ACC112 (cell line): ENCODE results near the gene E2F6.

Source experiments
- H2AFZ ChIP-seq: fragments of 200-600 bp; sonication (generic); one replicate; pipeline ENCODE4 v1.6.0; 2017; ENCODE audit warnings: antibody characterized with exemption, low read length; ENCODE audit not compliant: unreplicated experiment
- H3K27ac ChIP-seq: fragments of 200-600 bp; sonication (generic); 2 replicates; pipeline ENCODE4 v1.5.1; 2014; ENCODE audit warnings: low read depth, mild to moderate bottlenecking, antibody characterized with exemption, low read length, moderate library complexity
- H3K27me3 ChIP-seq: fragments of 200-600 bp; sonication (generic); 2 replicates; pipeline ENCODE4 v1.6.1; 2014; ENCODE audit warnings: mild to moderate bottlenecking, antibody characterized with exemption, low read length, moderate library complexity, mixed read lengths; ENCODE audit not compliant: insufficient read depth
- H3K36me3 ChIP-seq: fragments of 200-600 bp; sonication (generic); 2 replicates; pipeline ENCODE4 v1.6.1; 2016; ENCODE audit warnings: mild to moderate bottlenecking, antibody characterized with exemption, low read length, moderate library complexity, mixed read lengths; ENCODE audit not compliant: insufficient read depth
- H3K4me1 ChIP-seq: fragments of 200-600 bp; sonication (generic); one replicate; pipeline ENCODE4 v1.6.1; 2016; ENCODE audit warnings: low read length, mixed read lengths; ENCODE audit not compliant: insufficient read depth, unreplicated experiment, control insufficient read depth
- H3K4me3 ChIP-seq: fragments of 200-600 bp; sonication (generic); 2 replicates; pipeline ENCODE4 v1.5.1; 2014; ENCODE audit warnings: mild to moderate bottlenecking, low read depth, low read length
- H3K79me2 ChIP-seq: fragments of 200-600 bp; sonication (generic); one replicate; pipeline ENCODE4 v1.6.0; 2016; ENCODE audit warnings: low read length; ENCODE audit not compliant: control insufficient read depth, unreplicated experiment, insufficient read depth

The E2F6 gene

GRCh38 chr2:11430729-11431128 lies 35.2 kb downstream of the E2F6 start:
- Histone ChIP-seq H3K4me1 (no peaks in the 10 kb centered on the region), H3K4me3 (no peak overlapping the region), H3K27me3 (no peaks in the 10 kb centered on the region), H3K27ac (no peak overlapping the region), H3K36me3 (no peaks in the 10 kb centered on the region), H3K79me2 (no peaks in the 10 kb centered on the region), H2AFZ (no peak overlapping the region)

DNA sequence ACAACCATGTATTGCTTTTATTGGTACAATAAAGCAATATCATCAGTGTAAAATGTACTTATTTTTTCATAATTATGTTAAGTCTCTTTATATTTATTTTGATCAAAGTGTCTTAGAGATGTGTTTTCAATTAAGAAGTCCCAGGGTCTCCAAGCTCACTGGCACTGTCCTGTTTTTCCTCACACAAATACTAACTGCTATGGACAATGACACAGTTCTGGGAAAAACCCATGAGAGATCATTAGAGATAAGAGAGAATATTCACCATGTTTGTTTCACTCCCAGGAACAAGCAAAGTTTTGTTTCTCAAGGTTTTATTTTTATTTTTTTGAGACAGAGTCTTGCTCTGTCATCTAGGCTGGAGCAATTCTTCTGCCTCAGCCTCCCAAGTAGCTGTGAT lies 38.7 kb downstream of the E2F6 start:
- no peak overlapping the region for H3K4me3 ChIP-seq
- H3K36me3 ChIP-seq: no peaks in the 10 kb centered on the region
- no peak overlapping the region for H2AFZ ChIP-seq
- no peak overlapping the region for H3K27ac ChIP-seq
- H3K4me1 ChIP-seq: no peaks in the 10 kb centered on the region
- H3K27me3 ChIP-seq: no peaks in the 10 kb centered on the region
- no peaks in the 10 kb centered on the region for H3K79me2 ChIP-seq

DNA sequence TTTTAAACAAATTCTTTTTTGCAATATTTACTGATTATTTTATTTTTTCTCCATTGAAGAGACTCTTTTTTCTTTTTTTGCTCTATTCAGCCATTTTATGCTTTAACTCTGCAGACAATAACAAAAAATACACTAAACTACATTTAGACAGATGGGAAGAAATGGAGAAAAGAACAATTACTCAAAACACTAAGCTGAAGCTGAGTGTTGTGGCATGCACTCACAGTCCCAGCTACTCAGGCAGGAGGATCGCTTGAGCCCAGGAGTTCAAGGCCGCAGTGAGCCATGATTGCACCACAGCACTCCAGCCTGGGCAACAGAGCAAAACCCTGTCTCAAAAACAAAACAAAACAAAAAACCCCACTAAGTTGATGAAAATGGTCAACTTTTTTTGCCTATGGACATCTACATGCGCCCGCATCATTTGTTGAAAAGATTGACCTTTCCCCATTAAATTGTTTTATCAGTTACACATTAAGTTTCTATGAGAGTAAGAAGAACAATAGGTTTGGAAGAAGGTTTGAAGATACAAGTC lies 43.0 kb downstream of the E2F6 start:
- H3K4me3 ChIP-seq: no peak overlapping the region
- no peak overlapping the region for H2AFZ ChIP-seq
- no peaks in the 10 kb centered on the region for H3K79me2 ChIP-seq
- no peak overlapping the region for H3K27ac ChIP-seq
- H3K36me3 ChIP-seq: peaks cover 4% of the 10 kb centered on the region; the same call in 1 of the 2 replicates
- no peaks in the 10 kb centered on the region for H3K4me1 ChIP-seq
- no peaks in the 10 kb centered on the region for H3K27me3 ChIP-seq

GRCh38 chr2:11422491-11422865 lies 43.5 kb downstream of the E2F6 start:
- no peak overlapping the region for H3K27ac ChIP-seq
- no peaks in the 10 kb centered on the region for H3K27me3 ChIP-seq
- no peaks in the 10 kb centered on the region for H3K79me2 ChIP-seq
- no peak overlapping the region for H2AFZ ChIP-seq
- H3K4me3 ChIP-seq: no peak overlapping the region
- no peaks in the 10 kb centered on the region for H3K4me1 ChIP-seq
- peaks cover 4% of the 10 kb centered on the region; the same call in 1 of the 2 replicates for H3K36me3 ChIP-seq

DNA sequence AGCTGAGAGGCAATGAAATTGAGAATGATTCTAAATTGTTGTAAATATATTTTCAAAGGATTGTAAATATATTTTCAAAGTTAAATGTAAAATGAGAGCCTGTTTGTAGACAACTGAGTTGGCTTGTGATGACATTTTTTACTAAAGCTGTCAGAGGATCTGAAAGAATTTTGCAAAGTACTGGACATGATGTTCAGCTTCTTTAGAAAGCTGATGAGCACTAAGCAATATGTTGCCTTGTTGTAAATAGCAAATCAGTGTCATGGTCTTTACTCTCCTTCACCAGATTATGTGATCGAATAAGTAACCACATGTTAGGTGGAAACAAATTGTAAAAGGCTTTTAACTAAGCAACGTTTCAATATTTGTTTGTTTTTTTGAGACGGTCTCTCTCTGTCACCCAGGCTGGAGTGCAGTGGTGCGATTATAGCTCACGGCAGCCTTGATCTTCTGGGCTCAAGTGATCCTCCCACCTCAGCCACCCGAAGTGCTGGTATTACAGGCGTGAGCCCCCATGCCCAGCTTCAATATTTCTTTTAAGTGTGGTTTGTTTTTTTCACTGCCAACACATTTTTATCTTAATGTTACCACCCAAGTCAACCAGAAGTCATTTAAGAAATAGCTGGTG lies 44.0 kb downstream of the E2F6 start:
- H3K4me1 ChIP-seq: no peaks in the 10 kb centered on the region
- peaks cover 4% of the 10 kb centered on the region; the same call in 1 of the 2 replicates for H3K36me3 ChIP-seq
- H3K79me2 ChIP-seq: no peaks in the 10 kb centered on the region
- H3K27me3 ChIP-seq: no peaks in the 10 kb centered on the region
- no peak overlapping the region for H3K27ac ChIP-seq
- H3K4me3 ChIP-seq: no peak overlapping the region
- no peak overlapping the region for H2AFZ ChIP-seq

DNA sequence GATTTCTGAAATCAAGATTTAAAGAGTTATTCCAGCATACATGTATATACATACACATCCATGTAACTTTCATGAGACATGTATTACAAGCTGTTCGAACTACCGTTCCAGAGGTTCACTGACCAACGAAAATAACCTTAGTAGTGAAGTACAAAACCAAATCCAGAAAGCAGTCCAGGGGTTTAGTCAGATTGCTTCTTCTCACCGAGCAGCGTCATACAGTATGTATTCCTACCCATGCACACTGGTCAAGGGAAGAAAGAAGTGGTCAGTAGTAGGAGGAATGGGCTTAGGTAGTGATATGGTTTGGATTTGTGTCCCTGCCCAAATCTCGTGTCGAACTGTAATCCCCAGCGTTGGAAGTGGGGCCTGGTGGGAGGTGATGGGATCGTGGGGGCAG lies 45.3 kb downstream of the E2F6 start:
- H3K4me3 ChIP-seq: no peak overlapping the region
- peaks cover 4% of the 10 kb centered on the region; the same call in 1 of the 2 replicates for H3K36me3 ChIP-seq
- no peak overlapping the region for H3K27ac ChIP-seq
- no peaks in the 10 kb centered on the region for H3K27me3 ChIP-seq
- no peaks in the 10 kb centered on the region for H3K79me2 ChIP-seq
- no peak overlapping the region for H2AFZ ChIP-seq
- no peaks in the 10 kb centered on the region for H3K4me1 ChIP-seq

GRCh38 chr2:11420190-11420589 lies 45.8 kb downstream of the E2F6 start:
- Histone ChIP-seq H3K4me1 (no peaks in the 10 kb centered on the region), H3K79me2 (no peaks in the 10 kb centered on the region), H2AFZ (peak overlapping the region; percentile 1), H3K27ac (no peak overlapping the region), H3K4me3 (peak overlapping the region; percentile 42), H3K27me3 (no peaks in the 10 kb centered on the region), H3K36me3 (peaks cover 4% of the 10 kb centered on the region; the same call in 1 of the 2 replicates)

- Histone ChIP-seq H2AFZ (peak overlapping the region; percentile 1), H3K4me3 (peak overlapping the region; percentile 42), H3K27ac (no peak overlapping the region), H3K27me3 (no peaks in the 10 kb centered on the region), H3K79me2 (no peaks in the 10 kb centered on the region), H3K36me3 (peaks cover 4% of the 10 kb centered on the region; the same call in 1 of the 2 replicates), H3K4me1 (no peaks in the 10 kb centered on the region)
These were observed 46.2 kb downstream of the E2F6 start for GRCh38 chr2:11419781-11420180.

DNA sequence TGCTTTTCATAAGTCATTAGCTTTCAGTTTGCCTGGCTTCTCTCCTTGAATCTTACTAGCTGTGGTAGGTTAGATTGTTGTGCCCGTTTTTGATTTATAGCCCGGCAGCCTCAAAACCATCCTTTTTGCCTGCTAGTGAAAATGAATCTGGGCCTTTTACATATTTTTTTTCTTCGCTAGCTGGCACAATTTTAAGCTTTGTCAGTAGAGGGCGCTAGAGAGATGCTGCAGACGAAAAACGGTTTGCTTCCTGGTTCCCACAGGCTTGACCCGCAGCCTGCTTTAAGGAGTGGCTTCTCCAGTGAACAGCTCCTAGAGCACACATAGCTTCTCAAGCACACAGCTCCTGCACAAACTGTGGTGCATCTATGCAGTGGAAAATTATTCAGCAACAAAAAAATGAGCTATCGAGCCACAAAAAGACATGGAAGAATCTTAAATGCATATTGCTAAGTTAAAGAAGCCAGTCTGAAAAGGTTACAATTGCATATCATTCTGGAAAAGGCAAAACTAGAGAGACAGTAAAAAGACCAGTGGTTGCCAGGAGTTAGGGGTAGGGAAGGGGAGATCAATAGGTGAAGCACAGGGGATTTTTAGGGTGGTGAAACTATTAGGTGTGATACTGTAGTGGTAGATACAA lies 47.9 kb downstream of the E2F6 start:
- no peaks in the 10 kb centered on the region for H3K27me3 ChIP-seq
- no peaks in the 10 kb centered on the region for H3K79me2 ChIP-seq
- H3K36me3 ChIP-seq: peaks cover 4% of the 10 kb centered on the region; the same call in 1 of the 2 replicates
- no peaks in the 10 kb centered on the region for H3K4me1 ChIP-seq
- H2AFZ ChIP-seq: no peak overlapping the region
- H3K4me3 ChIP-seq: no peak overlapping the region
- H3K27ac ChIP-seq: no peak overlapping the region

GRCh38 chr2:11416931-11417330 lies 49.0 kb downstream of the E2F6 start:
- Histone ChIP-seq H3K4me3 (no peak overlapping the region), H3K27ac (no peak overlapping the region)

GRCh38 chr2:11416186-11416585 lies 49.8 kb downstream of the E2F6 start:
- H2AFZ ChIP-seq: no peak overlapping the region
- H3K4me1 ChIP-seq: peaks cover 3% of the 10 kb centered on the region
- no peaks in the 10 kb centered on the region for H3K27me3 ChIP-seq
- no peaks in the 10 kb centered on the region for H3K79me2 ChIP-seq
- no peak overlapping the region for H3K27ac ChIP-seq
- no peak overlapping the region for H3K4me3 ChIP-seq
- peaks cover 4% of the 10 kb centered on the region; the same call in 1 of the 2 replicates for H3K36me3 ChIP-seq

More at GRCh38 chr2:11416931-11417330, 49.0 kb downstream of the E2F6 start:
- H3K27me3 ChIP-seq: no peaks in the 10 kb centered on the region
- H3K4me1 ChIP-seq: no peaks in the 10 kb centered on the region
- no peaks in the 10 kb centered on the region for H3K79me2 ChIP-seq
- H2AFZ ChIP-seq: no peak overlapping the region
- peaks cover 4% of the 10 kb centered on the region; the same call in 1 of the 2 replicates for H3K36me3 ChIP-seq
